Nephron (organoid): ENCODE measurements around the gene KRT76.

Experiments used
- H3K27ac Mint-ChIP-seq, 3 experiments: 2 replicates each; pipeline ENCODE4 v1.8.0; 2020; ENCODE audit warnings: mixed read lengths in 3 of 3, mild to moderate bottlenecking in 2 of 3, moderate library complexity in 1 of 3
- H3K27me3 Mint-ChIP-seq: 2 replicates; pipeline ENCODE4 v1.8.0; 2021; ENCODE audit warnings: low read depth, mild to moderate bottlenecking, moderate library complexity, mixed read lengths
- H3K36me3 Mint-ChIP-seq: 2 replicates; pipeline ENCODE4 v1.8.0; 2020; ENCODE audit warnings: low read depth, mixed read lengths
- H3K4me1 Mint-ChIP-seq: 2 replicates; pipeline ENCODE4 v1.8.0; 2020; ENCODE audit warnings: mixed read lengths
- H3K4me3 Mint-ChIP-seq, 3 experiments: 2 replicates each; pipeline ENCODE4 v1.8.0; 2020; ENCODE audit warnings: mild to moderate bottlenecking in 3 of 3, mixed read lengths in 3 of 3, moderate library complexity in 2 of 3
- H3K9me3 Mint-ChIP-seq: 2 replicates; pipeline ENCODE4 v1.8.0; 2020; ENCODE audit warnings: mixed read lengths
- TF ChIP-seq, protein P1 (sequence below), 3 experiments: fragments of 200-600 bp; sonication (generic); IDR thresholded peaks; one replicate each; pipeline ENCODE4 v1.5.0; 2021; ENCODE audit warnings: antibody characterized with exemption in 3 of 3; ENCODE audit not compliant: unreplicated experiment in 3 of 3

Gene KRT76

DNA sequence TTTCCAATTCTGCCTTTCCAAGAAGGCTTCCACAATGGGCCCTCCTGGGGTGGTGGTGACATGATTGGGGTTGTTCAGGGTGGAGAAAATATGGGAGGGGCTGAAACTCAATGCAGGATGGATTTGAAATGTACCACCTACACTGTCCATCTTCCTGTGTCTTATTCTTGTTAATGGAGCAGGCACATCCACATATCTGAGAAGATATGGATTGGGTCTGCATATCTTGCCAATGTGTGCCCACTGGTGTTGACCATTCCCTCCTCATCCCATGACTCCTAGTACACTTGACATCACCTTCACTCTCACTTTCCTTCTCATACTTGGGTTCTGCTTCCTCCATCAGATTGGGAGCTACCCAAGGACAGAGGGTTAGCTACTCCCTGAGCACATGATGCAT is 7.2 kb downstream of the KRT76 start:
- TF ChIP-seq, protein P1, sequence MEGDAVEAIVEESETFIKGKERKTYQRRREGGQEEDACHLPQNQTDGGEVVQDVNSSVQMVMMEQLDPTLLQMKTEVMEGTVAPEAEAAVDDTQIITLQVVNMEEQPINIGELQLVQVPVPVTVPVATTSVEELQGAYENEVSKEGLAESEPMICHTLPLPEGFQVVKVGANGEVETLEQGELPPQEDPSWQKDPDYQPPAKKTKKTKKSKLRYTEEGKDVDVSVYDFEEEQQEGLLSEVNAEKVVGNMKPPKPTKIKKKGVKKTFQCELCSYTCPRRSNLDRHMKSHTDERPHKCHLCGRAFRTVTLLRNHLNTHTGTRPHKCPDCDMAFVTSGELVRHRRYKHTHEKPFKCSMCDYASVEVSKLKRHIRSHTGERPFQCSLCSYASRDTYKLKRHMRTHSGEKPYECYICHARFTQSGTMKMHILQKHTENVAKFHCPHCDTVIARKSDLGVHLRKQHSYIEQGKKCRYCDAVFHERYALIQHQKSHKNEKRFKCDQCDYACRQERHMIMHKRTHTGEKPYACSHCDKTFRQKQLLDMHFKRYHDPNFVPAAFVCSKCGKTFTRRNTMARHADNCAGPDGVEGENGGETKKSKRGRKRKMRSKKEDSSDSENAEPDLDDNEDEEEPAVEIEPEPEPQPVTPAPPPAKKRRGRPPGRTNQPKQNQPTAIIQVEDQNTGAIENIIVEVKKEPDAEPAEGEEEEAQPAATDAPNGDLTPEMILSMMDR (IDR thresholded peaks at IDR 0.05; ENCODE audit: unreplicated experiment in 3 of 3): no peak
- Mint-ChIP-seq H3K27me3 (peaks cover 19% of the 10 kb centered on the region), H3K4me3 (no peak overlapping the region), H3K9me3 (peaks cover 2% of the 10 kb centered on the region), H3K27ac (no peak overlapping the region), H3K36me3 (no peaks in the 10 kb centered on the region), H3K4me1 (no peaks in the 10 kb centered on the region)

DNA sequence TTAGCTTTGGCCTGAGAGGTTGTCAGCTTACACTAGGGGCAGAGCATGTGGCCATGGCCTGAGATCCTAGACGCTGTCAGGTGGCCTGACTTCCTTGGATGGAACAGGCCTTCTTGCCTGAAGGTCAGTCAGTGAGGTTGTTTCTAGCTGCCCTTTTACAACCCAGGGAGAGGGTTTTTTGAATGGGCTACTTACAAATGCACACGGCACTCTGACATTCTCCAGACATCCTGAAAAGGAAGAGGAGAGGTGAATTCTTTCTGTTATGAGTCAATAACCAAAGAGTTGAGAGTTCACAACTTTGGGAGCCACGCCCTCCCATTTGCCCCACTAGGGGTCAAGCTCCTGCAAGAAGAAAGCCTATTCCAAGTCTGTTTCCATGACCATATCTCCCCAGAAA is 7.8 kb downstream of the KRT76 start:
- Mint-ChIP-seq H3K4me3 (no peak overlapping the region), H3K27ac (no peak overlapping the region), H3K27me3 (peaks cover 19% of the 10 kb centered on the region), H3K4me1 (no peaks in the 10 kb centered on the region), H3K9me3 (peaks cover 2% of the 10 kb centered on the region), H3K36me3 (no peaks in the 10 kb centered on the region)
- TF ChIP-seq, protein P1 (IDR thresholded peaks at IDR 0.05; ENCODE audit: unreplicated experiment in 3 of 3): no peak

DNA sequence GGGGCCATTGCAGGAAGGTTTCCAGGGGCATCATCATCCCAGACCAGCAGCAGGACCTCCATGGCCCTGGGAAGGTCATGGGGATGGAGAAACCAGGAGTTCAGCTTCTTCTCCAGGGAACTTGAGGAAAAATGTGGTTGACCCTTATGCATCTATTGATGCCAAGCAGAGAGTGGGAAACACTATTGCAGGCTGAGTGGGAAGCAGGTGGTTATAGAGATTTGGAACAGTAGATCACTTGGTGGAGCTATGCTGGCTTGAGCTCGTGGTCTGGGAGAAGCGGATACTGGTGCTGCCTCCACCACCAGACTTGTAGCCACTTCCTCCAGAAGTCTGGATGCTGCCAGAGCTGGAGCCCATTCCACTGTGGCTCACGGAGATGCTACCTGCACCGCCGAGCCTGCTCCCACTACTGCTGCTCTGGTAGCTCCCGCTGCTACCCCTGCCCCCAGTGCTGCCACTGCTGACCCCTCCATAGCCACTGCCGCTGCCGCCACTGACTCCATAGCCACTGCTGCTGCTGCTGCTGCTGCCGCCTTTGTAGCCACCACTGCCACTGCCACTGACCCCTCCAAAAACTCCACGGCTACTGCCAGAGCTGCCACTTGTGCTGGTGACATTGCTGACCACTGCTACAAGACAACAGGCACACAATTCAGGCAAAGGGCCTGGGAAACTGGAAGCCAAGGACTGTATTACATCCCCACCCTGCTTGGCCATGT is 8.5 kb downstream of the KRT76 start:
- Mint-ChIP-seq H3K9me3 (peaks cover 2% of the 10 kb centered on the region), H3K27me3 (peaks cover 18% of the 10 kb centered on the region), H3K4me3 (no peak overlapping the region), H3K4me1 (no peaks in the 10 kb centered on the region), H3K36me3 (no peaks in the 10 kb centered on the region), H3K27ac (no peak overlapping the region)
- TF ChIP-seq, protein P1 (IDR thresholded peaks at IDR 0.05; ENCODE audit: unreplicated experiment in 3 of 3): no peak

DNA sequence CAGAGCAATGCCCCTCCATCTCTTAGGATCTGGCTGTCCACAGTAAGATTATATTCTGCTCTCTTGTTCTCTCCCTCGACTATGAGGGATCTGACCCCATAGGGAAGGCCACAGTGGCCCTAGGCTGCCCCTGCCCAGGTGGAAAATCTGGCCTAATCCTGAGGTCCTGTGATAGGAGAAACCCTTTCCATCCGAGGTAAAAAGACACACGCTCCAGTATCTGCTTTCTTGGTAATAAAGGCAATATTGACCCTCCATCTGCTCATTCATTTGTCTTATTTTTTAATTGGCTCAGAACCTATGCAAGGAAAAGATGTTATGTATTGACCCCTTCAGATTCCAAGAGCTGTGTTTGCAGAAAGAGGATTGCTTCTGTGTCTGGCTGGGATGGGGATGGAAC is 9.7 kb downstream of the KRT76 start:
- Mint-ChIP-seq H3K9me3 (peaks cover 2% of the 10 kb centered on the region), H3K4me3 (no peak overlapping the region), H3K27me3 (peaks cover 14% of the 10 kb centered on the region), H3K27ac (no peak overlapping the region), H3K36me3 (no peaks in the 10 kb centered on the region), H3K4me1 (no peaks in the 10 kb centered on the region)
- TF ChIP-seq, protein P1 (IDR thresholded peaks at IDR 0.05; ENCODE audit: unreplicated experiment in 3 of 3): no peak

DNA sequence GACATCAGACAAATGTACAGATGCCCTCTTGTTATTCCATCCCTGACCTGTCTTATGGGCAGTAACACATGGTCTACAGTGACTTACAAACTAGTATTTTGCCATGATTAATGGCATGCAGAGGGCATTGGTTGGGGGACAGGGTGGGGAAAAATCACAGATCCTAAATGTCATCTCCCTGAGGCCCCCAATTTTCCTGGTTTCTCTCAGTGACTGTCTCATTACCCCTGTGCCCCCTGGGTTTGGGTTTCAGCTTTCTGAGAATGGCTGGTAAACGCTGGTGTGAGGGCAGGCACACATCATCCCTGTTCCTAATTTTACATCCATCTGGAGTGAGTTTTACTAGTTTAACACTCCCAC is 10.1 kb downstream of the KRT76 start:
- H3K27me3 Mint-ChIP-seq: peaks cover 13% of the 10 kb centered on the region
- TF ChIP-seq, protein P1 (IDR thresholded peaks at IDR 0.05; ENCODE audit: unreplicated experiment in 3 of 3): no peak
- H3K9me3 Mint-ChIP-seq: peaks cover 2% of the 10 kb centered on the region
- no peaks in the 10 kb centered on the region for H3K36me3 Mint-ChIP-seq
- no peak overlapping the region for H3K27ac Mint-ChIP-seq
- no peaks in the 10 kb centered on the region for H3K4me1 Mint-ChIP-seq
- H3K4me3 Mint-ChIP-seq: no peak overlapping the region

DNA sequence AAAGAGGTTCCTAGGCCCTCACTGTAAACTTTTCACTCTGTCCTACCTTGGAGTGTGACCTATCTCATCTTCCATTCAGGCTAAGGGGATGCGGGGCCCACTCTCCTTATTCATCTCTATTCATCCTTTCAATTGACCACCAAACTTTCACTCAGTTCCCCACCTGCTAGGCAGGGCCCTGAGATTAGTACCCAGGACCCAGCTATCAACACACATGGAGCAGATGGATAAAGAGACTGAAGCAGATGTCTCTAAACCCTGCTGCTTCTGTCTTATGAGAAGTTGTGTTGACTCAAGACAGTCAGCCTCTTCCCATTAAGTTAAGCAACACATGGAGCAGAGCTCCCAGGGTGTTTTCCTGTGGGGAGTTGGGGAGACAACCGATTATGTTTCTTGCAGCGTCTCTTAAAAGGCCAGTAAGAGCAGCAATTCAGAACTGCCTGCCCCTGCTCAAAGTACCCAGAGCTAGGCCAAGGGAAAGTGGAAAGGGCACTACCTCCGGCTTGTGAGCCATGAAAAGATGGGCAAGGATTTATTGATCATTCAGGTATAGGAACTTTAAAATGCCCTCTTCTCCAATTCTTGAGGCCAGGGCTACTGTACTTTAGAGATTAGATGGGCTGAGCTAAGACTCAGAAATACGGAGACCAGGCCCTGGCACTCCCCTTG is 10.7 kb downstream of the KRT76 start:
- peaks cover 10% of the 10 kb centered on the region for H3K27me3 Mint-ChIP-seq
- no peak overlapping the region for H3K4me3 Mint-ChIP-seq
- TF ChIP-seq, protein P1 (IDR thresholded peaks at IDR 0.05; ENCODE audit: unreplicated experiment in 3 of 3): no peak
- H3K36me3 Mint-ChIP-seq: no peaks in the 10 kb centered on the region
- no peaks in the 10 kb centered on the region for H3K4me1 Mint-ChIP-seq
- H3K9me3 Mint-ChIP-seq: peaks cover 4% of the 10 kb centered on the region
- no peak overlapping the region for H3K27ac Mint-ChIP-seq
